RCC 7860 (cell line): ENCODE results near the gene ASCL5.

ENCODE experiments used
- DNase-seq: peaks from one replicate; pipeline ENCODE4 v3.0.0-alpha.2; 2015; ENCODE audit warnings: low spot score
- FAIRE-seq: peaks from 2 replicates; lab custom pipeline; 2012; peaks lifted over from hg19 to GRCh38; lab: Jason Lieb, UNC

Gene ASCL5

GRCh38 chr1:201153474-201154388, 26.7 kb upstream of the ASCL5 start:
- FAIRE-seq (no peak), DNase-seq (peak; percentile 14)

- no peak for FAIRE-seq
- DNase-seq: peak; percentile 42
Measured at GRCh38 chr1:201149400-201149799, 22.4 kb upstream of the ASCL5 start.

GRCh38 chr1:201147396-201148015, 20.5 kb upstream of the ASCL5 start:
- DNase-seq: no peak
- FAIRE-seq: no peak

- DNase-seq (no peak), FAIRE-seq (no peak)
Measured at GRCh38 chr1:201146626-201147390, 19.8 kb upstream of the ASCL5 start.

GRCh38 chr1:201145816-201146215, 18.8 kb upstream of the ASCL5 start:
- DNase-seq (no peak), FAIRE-seq (no peak)

GRCh38 chr1:201145132-201145531, 18.1 kb upstream of the ASCL5 start:
- DNase-seq (no peak), FAIRE-seq (no peak)

- FAIRE-seq (no peak), DNase-seq (no peak)
Measured at GRCh38 chr1:201144701-201145100, 17.7 kb upstream of the ASCL5 start.

GRCh38 chr1:201143726-201144635, 17.0 kb upstream of the ASCL5 start:
- DNase-seq: no peak
- FAIRE-seq: no peak

GRCh38 chr1:201142849-201143725, 16.1 kb upstream of the ASCL5 start:
- no peak for DNase-seq
- FAIRE-seq: no peak

GRCh38 chr1:201142011-201142848, 15.2 kb upstream of the ASCL5 start:
- DNase-seq (no peak), FAIRE-seq (no peak)

- FAIRE-seq (no peak), DNase-seq (no peak)
Measured at GRCh38 chr1:201141418-201141817, 14.4 kb upstream of the ASCL5 start.

- FAIRE-seq: no peak
- no peak for DNase-seq
Measured at GRCh38 chr1:201140941-201141260, 13.9 kb upstream of the ASCL5 start.

- DNase-seq: no peak
- no peak for FAIRE-seq
Measured at GRCh38 chr1:201140235-201140940, 13.4 kb upstream of the ASCL5 start.

GRCh38 chr1:201139756-201140155, 12.8 kb upstream of the ASCL5 start:
- FAIRE-seq: no peak
- DNase-seq: no peak

GRCh38 chr1:201139306-201139705, 12.3 kb upstream of the ASCL5 start:
- DNase-seq: no peak
- no peak for FAIRE-seq

GRCh38 chr1:201138311-201138840, 11.4 kb upstream of the ASCL5 start:
- no peak for DNase-seq
- no peak for FAIRE-seq

GRCh38 chr1:201137579-201138310, 10.8 kb upstream of the ASCL5 start:
- peak; percentile 83 for DNase-seq
- FAIRE-seq: peak; percentile 93
